Cardiac muscle cell (in vitro differentiated cells and primary cell): Measurements from ENCODE around the gene METTL8. TPM values are rescaled to one million over a fixed set of nuclear protein-coding genes. Genes with fewer than 3 reads are reported as not detected.
"Not testable (repeated sequence)": the region's sequence is repeated elsewhere in the genome, so short reads cannot be mapped to it uniquely, and the experiment has no call there.

Source experiments
- DNase-seq, 2 donors: peaks; one replicate each; pipeline versions ENCODE4 v3.0.0 to v3.0.0-alpha.2; 2010 to 2017; ENCODE audit warnings: low read depth in 1 of 2, low spot score in 1 of 2
- H3K27ac ChIP-seq: fragments of 200-600 bp; sonication (generic); 2 replicates; pipeline ENCODE4 v1.5.1; 2016
- H3K27me3 ChIP-seq: fragments of 200-600 bp; sonication (generic); 2 replicates; pipeline ENCODE4 v1.6.0; 2016; ENCODE audit warnings: control low read depth
- H3K36me3 ChIP-seq: fragments of 200-600 bp; sonication (generic); 2 replicates; pipeline ENCODE4 v1.5.1; 2016; ENCODE audit warnings: control low read depth
- H3K4me1 ChIP-seq: fragments of 200-600 bp; sonication (generic); 2 replicates; pipeline ENCODE4 v1.8.1; 2017; ENCODE audit warnings: low read depth, mild to moderate bottlenecking, mixed run types
- H3K4me3 ChIP-seq: fragments of 200-600 bp; sonication (generic); 2 replicates; pipeline ENCODE4 v1.5.1; 2016; ENCODE audit warnings: mild to moderate bottlenecking
- H3K9me3 ChIP-seq: fragments of 200-600 bp; sonication (generic); 2 replicates; pipeline ENCODE4 v1.5.1; 2017; ENCODE audit warnings: low read depth, mild to moderate bottlenecking, control low read depth
- CTCF ChIP-seq: IDR thresholded peaks from 2 replicates; pipeline ENCODE4 v1.5.1; 2012; ENCODE audit warnings: low read depth, mild to moderate bottlenecking, low read length
- polyA plus RNA-seq: library from polyadenylated mRNA; unstranded; fragments of >200 nt; fragmentation: Nextera tagmentation; extraction: Ambion mirVana; gene quantifications from 2 replicates; pipeline ENCODE4 v1.2.1, GENCODE V29; 2016
- total RNA-seq: library from RNA; depleted of rRNA; stranded (reverse); fragments of >200 nt; gene quantifications from 2 replicates; pipeline ENCODE4 v1.2.3, GENCODE V29; 2016

Gene METTL8
- total and polyA plus RNA-seq, 2 experiments from 2014 or later, result 12.4 to 15.5 TPM

GRCh38 chr2:171389325-171389724 is 44.5 kb downstream of the METTL8 start:
- H3K4me3 ChIP-seq, result no peak overlapping the region
- H3K4me1 ChIP-seq, result peaks cover 7% of the 10 kb centered on the region
- H3K27ac ChIP-seq, result no peak overlapping the region
- no peak for DNase-seq
- H3K27me3 ChIP-seq, result no peaks in the 10 kb centered on the region
- no peaks in the 10 kb centered on the region for H3K9me3 ChIP-seq
- no peak for TF ChIP-seq CTCF
- no peaks in the 10 kb centered on the region for H3K36me3 ChIP-seq

- H3K4me1 ChIP-seq, result no peaks in the 10 kb centered on the region
- no peak overlapping the region for H3K4me3 ChIP-seq
- DNase-seq, result no peak
These were observed 46.7 kb downstream of the METTL8 start for GRCh38 chr2:171387052-171387451.

GRCh38 chr2:171386627-171387026 is 47.2 kb downstream of the METTL8 start:
- DNase-seq, result no peak
- Histone ChIP-seq H3K4me1 (no peaks in the 10 kb centered on the region), H3K27ac (no peak overlapping the region), H3K4me3 (no peak overlapping the region), H3K27me3 (no peaks in the 10 kb centered on the region), H3K9me3 (no peaks in the 10 kb centered on the region), H3K36me3 (no peaks in the 10 kb centered on the region)
- TF ChIP-seq CTCF, result no peak

More at GRCh38 chr2:171387052-171387451, 46.7 kb downstream of the METTL8 start:
- Histone ChIP-seq H3K27ac (no peak overlapping the region), H3K9me3 (no peaks in the 10 kb centered on the region), H3K27me3 (no peaks in the 10 kb centered on the region), H3K36me3 (no peaks in the 10 kb centered on the region)
- no peak for TF ChIP-seq CTCF

GRCh38 chr2:171383134-171383533 is 50.7 kb downstream of the METTL8 start:
- Histone ChIP-seq H3K27me3 (no peaks in the 10 kb centered on the region), H3K27ac (no peak overlapping the region), H3K4me3 (no peak overlapping the region), H3K9me3 (no peaks in the 10 kb centered on the region), H3K4me1 (no peaks in the 10 kb centered on the region), H3K36me3 (no peaks in the 10 kb centered on the region)
- no peak for DNase-seq
- no peak for TF ChIP-seq CTCF

- DNase-seq, H3K27ac ChIP-seq, H3K4me1 ChIP-seq, H3K4me3 ChIP-seq, H3K27me3 ChIP-seq, H3K36me3 ChIP-seq, H3K9me3 ChIP-seq: not testable (repeated sequence)
These were observed 51.6 kb downstream of the METTL8 start for GRCh38 chr2:171382175-171382574.

GRCh38 chr2:171377852-171378251 is 55.9 kb downstream of the METTL8 start:
- H3K36me3 ChIP-seq, H3K9me3 ChIP-seq, H3K27me3 ChIP-seq, H3K27ac ChIP-seq, H3K4me3 ChIP-seq, DNase-seq, H3K4me1 ChIP-seq: not testable (repeated sequence)

GRCh38 chr2:171367692-171368091 is 66.1 kb downstream of the METTL8 start:
- H3K36me3 ChIP-seq, result no peaks in the 10 kb centered on the region
- H3K4me1 ChIP-seq, result no peaks in the 10 kb centered on the region
- no peaks in the 10 kb centered on the region for H3K27me3 ChIP-seq
- H3K9me3 ChIP-seq, result no peaks in the 10 kb centered on the region
- no peak overlapping the region for H3K4me3 ChIP-seq
- DNase-seq, result no peak
- TF ChIP-seq CTCF, result no peak
- no peak overlapping the region for H3K27ac ChIP-seq
